Urothelium cell line (cell line): ENCODE measurements around the gene MIS18A.

Experiments used
- DNase-seq: peaks from one replicate; pipeline ENCODE4 v3.0.0; 2011; ENCODE audit warnings: low spot score, mixed read lengths
- FAIRE-seq: peaks from 2 replicates; lab custom pipeline; 2011; peaks lifted over from hg19 to GRCh38; lab: Jason Lieb, UNC

MIS18A gene

GRCh38 chr21:32256873-32257620, 21.8 kb downstream of the MIS18A start:
- FAIRE-seq (peak; percentile 77), DNase-seq (peak; percentile 90)

GRCh38 chr21:32256251-32256650, 22.6 kb downstream of the MIS18A start:
- no peak for DNase-seq
- FAIRE-seq, result peak; percentile 46

- DNase-seq (no peak), FAIRE-seq (no peak)
Measured at GRCh38 chr21:32253215-32253641, 25.6 kb downstream of the MIS18A start.

- FAIRE-seq (no peak), DNase-seq (no peak)
Measured at GRCh38 chr21:32252136-32252535, 26.7 kb downstream of the MIS18A start.

- no peak for DNase-seq
- FAIRE-seq, result no peak
Measured at GRCh38 chr21:32249511-32250280, 29.2 kb downstream of the MIS18A start.

GRCh38 chr21:32248571-32249461, 30.0 kb downstream of the MIS18A start:
- no peak for FAIRE-seq
- DNase-seq, result no peak

- DNase-seq (no peak), FAIRE-seq (no peak)
Measured at GRCh38 chr21:32246571-32247140, 32.2 kb downstream of the MIS18A start.

GRCh38 chr21:32245971-32246370, 32.9 kb downstream of the MIS18A start:
- no peak for DNase-seq
- no peak for FAIRE-seq

GRCh38 chr21:32240851-32241687, 37.8 kb downstream of the MIS18A start:
- no peak for DNase-seq
- no peak for FAIRE-seq

GRCh38 chr21:32239551-32239950, 39.3 kb downstream of the MIS18A start:
- FAIRE-seq (no peak), DNase-seq (no peak)

- DNase-seq, result no peak
- no peak for FAIRE-seq
Measured at GRCh38 chr21:32238063-32238462, 40.8 kb downstream of the MIS18A start.

GRCh38 chr21:32237021-32237420, 41.8 kb downstream of the MIS18A start:
- FAIRE-seq, result peak; percentile 72
- no peak for DNase-seq

- DNase-seq (no peak), FAIRE-seq (no peak)
Measured at GRCh38 chr21:32233722-32234301, 45.0 kb downstream of the MIS18A start.

- DNase-seq (no peak), FAIRE-seq (no peak)
Measured at GRCh38 chr21:32233055-32233546, 45.7 kb downstream of the MIS18A start.

GRCh38 chr21:32226444-32226843, 52.4 kb downstream of the MIS18A start:
- FAIRE-seq (no peak), DNase-seq (no peak)
